SKM-1 treated with dmso at 0.1 percent for 144 hours (cell line): ENCODE results near the gene BANP.
"Not testable (repeated sequence)": the region's sequence is repeated elsewhere in the genome, so short reads cannot be mapped to it uniquely, and the experiment has no call there.

Source experiments
- DNase-seq: peaks from one replicate; lab custom pipeline; 2025; ENCODE audit not compliant: unreplicated experiment; lab: John Stamatoyannopoulos, UW

Gene BANP

GRCh38 chr16:88013766-88014251 lies 62.6 kb downstream of the BANP start:
- no peak for DNase-seq

GRCh38 chr16:88014252-88014781 lies 63.1 kb downstream of the BANP start:
- DNase-seq, result no peak

- DNase-seq, result no peak
These were observed 63.9 kb downstream of the BANP start for GRCh38 chr16:88014954-88015805.

GRCh38 chr16:88015806-88016140 lies 64.5 kb downstream of the BANP start:
- DNase-seq, result no peak

- DNase-seq, result not testable (repeated sequence)
These were observed 65.2 kb downstream of the BANP start for GRCh38 chr16:88016386-88016785.

- no peak for DNase-seq
These were observed 65.7 kb downstream of the BANP start for GRCh38 chr16:88016964-88017363.

GRCh38 chr16:88017587-88018101 lies 66.4 kb downstream of the BANP start:
- no peak for DNase-seq

- not testable (repeated sequence) for DNase-seq
These were observed 67.1 kb downstream of the BANP start for GRCh38 chr16:88018382-88018781.

GRCh38 chr16:88019041-88019820 lies 68.0 kb downstream of the BANP start:
- DNase-seq, result not testable (repeated sequence)

GRCh38 chr16:88019821-88020515 lies 68.7 kb downstream of the BANP start:
- no peak for DNase-seq

GRCh38 chr16:88020516-88020885 lies 69.3 kb downstream of the BANP start:
- no peak for DNase-seq

- DNase-seq, result not testable (repeated sequence)
These were observed 70.1 kb downstream of the BANP start for GRCh38 chr16:88021041-88021970.

GRCh38 chr16:88022076-88023042 lies 71.1 kb downstream of the BANP start:
- no peak for DNase-seq

GRCh38 chr16:88023366-88023765 lies 72.1 kb downstream of the BANP start:
- DNase-seq, result no peak

- DNase-seq, result no peak
These were observed 72.6 kb downstream of the BANP start for GRCh38 chr16:88023786-88024185.

- DNase-seq, result peak; percentile 27
These were observed 73.4 kb downstream of the BANP start for GRCh38 chr16:88024491-88025085.

GRCh38 chr16:88025086-88025492 lies 73.9 kb downstream of the BANP start:
- DNase-seq, result peak; percentile 43

- DNase-seq, result not testable (repeated sequence)
These were observed 74.8 kb downstream of the BANP start for GRCh38 chr16:88025828-88026555.
